Vagina (tissue), 2 donors: ENCODE measurements around the gene SHMT1.

Source experiments
- CTCF ChIP-seq, 3 experiments: fragments of 450-650 bp in 2 of 3; fragments of 200-600 bp in 1 of 3; sonication (generic) in 1 of 3; IDR thresholded peaks; one replicate each; pipeline ENCODE4 v1.5.1; 2017 to 2019; ENCODE audit warnings: antibody characterized with exemption in 3 of 3, mild to moderate bottlenecking in 2 of 3, moderate library complexity in 2 of 3
- POLR2A ChIP-seq, 2 donors: fragments of 450-650 bp; IDR thresholded peaks; one replicate each; pipeline ENCODE4 v1.6.1; 2017; ENCODE audit warnings: antibody characterized with exemption in 2 of 2, mild to moderate bottlenecking in 2 of 2, moderate library complexity in 2 of 2
- POLR2AphosphoS5 ChIP-seq, 2 donors: sonication (generic); formaldehyde crosslinking; IDR thresholded peaks; one replicate each; pipeline ENCODE4 v1.9.0; 2017; ENCODE audit warnings: antibody characterized with exemption in 2 of 2, mild to moderate bottlenecking in 2 of 2, low read depth in 1 of 2; ENCODE audit not compliant: insufficient read depth in 1 of 2

GRCh38 chr17:18326039-18326438 is 37.3 kb downstream of the SHMT1 start:
- TF ChIP-seq CTCF (IDR thresholded peaks at IDR 0.05) (no peak), POLR2A (IDR thresholded peaks at IDR 0.05) (no peak), POLR2AphosphoS5 (IDR thresholded peaks at IDR 0.05; ENCODE audit: insufficient read depth in 1 of 2, low read depth in 1 of 2) (no peak)
